WTC11 (cell line): ENCODE measurements around the gene PTEN. TPM values are rescaled to one million over a fixed set of nuclear protein-coding genes. Genes with fewer than 3 reads are reported as not detected.
"Not testable (repeated sequence)": the region's sequence is repeated elsewhere in the genome, so short reads cannot be mapped to it uniquely, and the experiment has no call there.

ENCODE experiments used
- ATAC-seq: fragments of 200-7000 bp; cut with Tn5 transposase; 2 replicates; pipeline ENCODE4 v1.10.0; 2021; ENCODE audit warnings: mild to moderate bottlenecking, moderate library complexity
- CTCF ChIA-PET: fragments of 300-600 bp; sonication (Branson Sonifier 250); formaldehyde crosslinking; loops from one replicate; lab custom pipeline; 2021; ENCODE audit warnings: antibody characterized with exemption; lab: Charles Lee
- POLR2A ChIA-PET: fragments of 350-600 bp; sonication (Branson Sonifier 250); formaldehyde crosslinking; loops from one replicate; lab custom pipeline; 2021; ENCODE audit warnings: antibody characterized with exemption; lab: Charles Lee
- DNase-seq: peaks from one replicate; pipeline ENCODE4 v3.0.0; 2021; ENCODE audit warnings: low spot score
- H3K27ac Mint-ChIP-seq: 2 replicates; pipeline ENCODE4 v1.8.0; 2021; ENCODE audit warnings: mixed read lengths
- H3K27me3 Mint-ChIP-seq: 2 replicates; pipeline ENCODE4 v1.8.0; 2021; ENCODE audit warnings: low read depth, mild to moderate bottlenecking, moderate library complexity, mixed read lengths
- H3K36me3 Mint-ChIP-seq: 2 replicates; pipeline ENCODE4 v1.8.0; 2021; ENCODE audit warnings: mixed read lengths
- H3K4me1 Mint-ChIP-seq: 2 replicates; pipeline ENCODE4 v1.8.0; 2022; ENCODE audit warnings: mixed read lengths
- H3K4me3 Mint-ChIP-seq: 2 replicates; pipeline ENCODE4 v1.8.0; 2021; ENCODE audit warnings: mild to moderate bottlenecking, moderate library complexity, mixed read lengths
- H3K9me3 Mint-ChIP-seq: 2 replicates; pipeline ENCODE4 v1.8.0; 2021; ENCODE audit warnings: mixed read lengths
- CREB1 ChIP-seq: sonication (generic); formaldehyde crosslinking; IDR thresholded peaks from 2 replicates; pipeline ENCODE4 v1.8.0; 2023; ENCODE audit warnings: mild to moderate bottlenecking, missing genetic modification reagents
- EMX1 ChIP-seq: fragments of 250-450 bp; sonication (Bioruptor Pico); IDR thresholded peaks from 2 replicates; pipeline ENCODE4 v1.8.0; 2021; ENCODE audit warnings: mild to moderate bottlenecking
- ESRRA ChIP-seq: sonication (generic); formaldehyde crosslinking; IDR thresholded peaks from 2 replicates; pipeline ENCODE4 v1.8.1; 2022; ENCODE audit warnings: mild to moderate bottlenecking, missing genetic modification reagents, borderline replicate concordance
- ETV6 ChIP-seq: sonication (generic); formaldehyde crosslinking; IDR thresholded peaks from 2 replicates; pipeline ENCODE4 v1.8.1; 2022; ENCODE audit warnings: mild to moderate bottlenecking, missing genetic modification reagents
- FOXJ3 ChIP-seq: sonication (generic); formaldehyde crosslinking; IDR thresholded peaks from 2 replicates; pipeline ENCODE4 v1.9.0; 2021; ENCODE audit warnings: missing genetic modification reagents, mild to moderate bottlenecking, borderline replicate concordance
- FOXK1 ChIP-seq: sonication (generic); formaldehyde crosslinking; IDR thresholded peaks from 2 replicates; pipeline ENCODE4 v1.8.0; 2022; ENCODE audit warnings: mild to moderate bottlenecking, moderate library complexity, missing genetic modification reagents
- NR1H2 ChIP-seq: sonication (generic); formaldehyde crosslinking; IDR thresholded peaks from 2 replicates; pipeline ENCODE4 v1.9.0; 2021; ENCODE audit warnings: mild to moderate bottlenecking, moderate library complexity, missing genetic modification reagents
- NR2C2 ChIP-seq: sonication (generic); formaldehyde crosslinking; IDR thresholded peaks from 2 replicates; pipeline ENCODE4 v1.8.0; 2022; ENCODE audit warnings: mild to moderate bottlenecking, missing genetic modification reagents
- SP1 ChIP-seq: sonication (generic); formaldehyde crosslinking; conservative IDR thresholded peaks from 2 replicates; pipeline ENCODE4 v1.8.1; 2022; ENCODE audit warnings: missing genetic modification reagents
- ZBTB21 ChIP-seq: sonication (generic); formaldehyde crosslinking; IDR thresholded peaks from 2 replicates; pipeline ENCODE4 v1.8.1; 2023; ENCODE audit warnings: mild to moderate bottlenecking, missing genetic modification reagents, borderline replicate concordance
- ZNF138 ChIP-seq: sonication (generic); formaldehyde crosslinking; conservative IDR thresholded peaks from 2 replicates; pipeline ENCODE4 v1.8.1; 2022; ENCODE audit warnings: mild to moderate bottlenecking, moderate library complexity, missing genetic modification reagents
- ZNF396 ChIP-seq: fragments of 250-450 bp; sonication (Bioruptor Pico); IDR thresholded peaks from 2 replicates; pipeline ENCODE4 v1.8.0; 2021; ENCODE audit warnings: mild to moderate bottlenecking, moderate library complexity, borderline replicate concordance
- total RNA-seq: library from RNA; stranded (reverse); gene quantifications from 3 replicates; pipeline ENCODE4 v1.2.3, GENCODE V29; 2021
- TF ChIP-seq, protein P1 (sequence below): sonication (generic); formaldehyde crosslinking; IDR thresholded peaks from 2 replicates; pipeline ENCODE4 v1.8.1; 2023; ENCODE audit warnings: mild to moderate bottlenecking, moderate library complexity, missing genetic modification reagents
- TF ChIP-seq, protein P2 (sequence below): sonication (generic); formaldehyde crosslinking; IDR thresholded peaks from 2 replicates; pipeline ENCODE4 v1.8.1; 2022; ENCODE audit warnings: mild to moderate bottlenecking, moderate library complexity, missing genetic modification reagents
- TF ChIP-seq, protein P3 (sequence below): sonication (generic); formaldehyde crosslinking; IDR thresholded peaks from 2 replicates; pipeline ENCODE4 v1.8.0; 2022; ENCODE audit warnings: mild to moderate bottlenecking, missing genetic modification reagents
- TF ChIP-seq, protein P4 (sequence below): fragments of 250-450 bp; sonication (Bioruptor Pico); IDR thresholded peaks from 2 replicates; pipeline ENCODE4 v1.8.0; 2021; ENCODE audit warnings: mild to moderate bottlenecking
- TF ChIP-seq, protein P5 (sequence below): sonication (generic); formaldehyde crosslinking; IDR thresholded peaks from 2 replicates; pipeline ENCODE4 v1.8.1; 2022; ENCODE audit warnings: low read depth, missing genetic modification reagents, borderline replicate concordance
- TF ChIP-seq, protein P6 (sequence below): fragments of 250-450 bp; sonication (Bioruptor Pico); IDR thresholded peaks from 2 replicates; pipeline ENCODE4 v2.1.2; 2022; ENCODE audit warnings: mild to moderate bottlenecking, moderate library complexity
- TF ChIP-seq, protein P7 (sequence below): sonication (generic); formaldehyde crosslinking; IDR thresholded peaks from 2 replicates; pipeline ENCODE4 v1.8.0; 2023; ENCODE audit warnings: mild to moderate bottlenecking, missing genetic modification reagents

PTEN gene
- total RNA-seq, 1 experiment from 2014 or later, result 54.2 TPM

DNA sequence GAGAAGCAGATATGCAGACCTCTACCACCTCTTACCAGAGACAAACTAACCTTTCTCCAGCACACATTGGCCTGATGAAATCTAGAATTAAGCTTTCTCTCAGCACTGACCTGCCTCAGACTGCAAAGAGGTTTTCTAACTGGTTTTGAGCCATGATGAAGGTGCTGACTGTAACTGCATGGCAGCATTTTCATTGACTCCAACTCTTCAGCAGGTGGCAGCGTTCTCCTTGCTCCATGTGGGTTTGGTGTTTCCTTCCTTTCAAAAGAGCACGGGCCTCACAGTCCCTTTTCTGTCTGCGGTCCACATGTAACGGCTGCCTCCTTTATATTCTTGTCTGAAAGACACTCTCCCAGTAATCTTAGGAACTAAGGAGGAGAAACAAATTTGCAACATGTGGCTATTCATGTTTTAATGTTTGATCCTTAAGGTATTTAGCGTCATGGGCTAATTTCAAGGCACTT lies 12.7 kb upstream of the PTEN start (continued):
- TF ChIP-seq, protein P1, sequence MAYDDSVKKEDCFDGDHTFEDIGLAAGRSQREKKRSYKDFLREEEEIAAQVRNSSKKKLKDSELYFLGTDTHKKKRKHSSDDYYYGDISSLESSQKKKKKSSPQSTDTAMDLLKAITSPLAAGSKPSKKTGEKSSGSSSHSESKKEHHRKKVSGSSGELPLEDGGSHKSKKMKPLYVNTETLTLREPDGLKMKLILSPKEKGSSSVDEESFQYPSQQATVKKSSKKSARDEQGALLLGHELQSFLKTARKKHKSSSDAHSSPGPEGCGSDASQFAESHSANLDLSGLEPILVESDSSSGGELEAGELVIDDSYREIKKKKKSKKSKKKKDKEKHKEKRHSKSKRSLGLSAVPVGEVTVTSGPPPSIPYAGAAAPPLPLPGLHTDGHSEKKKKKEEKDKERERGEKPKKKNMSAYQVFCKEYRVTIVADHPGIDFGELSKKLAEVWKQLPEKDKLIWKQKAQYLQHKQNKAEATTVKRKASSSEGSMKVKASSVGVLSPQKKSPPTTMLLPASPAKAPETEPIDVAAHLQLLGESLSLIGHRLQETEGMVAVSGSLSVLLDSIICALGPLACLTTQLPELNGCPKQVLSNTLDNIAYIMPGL (CRISPR knock-in tag), result no peak
- TF ChIP-seq ZNF396 (CRISPR knock-in tag) (no peak), NR2C2 (CRISPR knock-in tag) (no peak), EMX1 (CRISPR knock-in tag) (no peak), FOXK1 (CRISPR knock-in tag) (no peak), NR1H2 (CRISPR knock-in tag) (no peak), FOXJ3 (CRISPR knock-in tag) (no peak), ETV6 (CRISPR knock-in tag) (no peak), ZBTB21 (CRISPR knock-in tag) (no peak)
- TF ChIP-seq, protein P2, sequence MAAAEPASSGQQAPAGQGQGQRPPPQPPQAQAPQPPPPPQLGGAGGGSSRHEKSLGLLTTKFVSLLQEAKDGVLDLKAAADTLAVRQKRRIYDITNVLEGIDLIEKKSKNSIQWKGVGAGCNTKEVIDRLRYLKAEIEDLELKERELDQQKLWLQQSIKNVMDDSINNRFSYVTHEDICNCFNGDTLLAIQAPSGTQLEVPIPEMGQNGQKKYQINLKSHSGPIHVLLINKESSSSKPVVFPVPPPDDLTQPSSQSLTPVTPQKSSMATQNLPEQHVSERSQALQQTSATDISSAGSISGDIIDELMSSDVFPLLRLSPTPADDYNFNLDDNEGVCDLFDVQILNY (CRISPR knock-in tag), result no peak
- TF ChIP-seq, protein P3, sequence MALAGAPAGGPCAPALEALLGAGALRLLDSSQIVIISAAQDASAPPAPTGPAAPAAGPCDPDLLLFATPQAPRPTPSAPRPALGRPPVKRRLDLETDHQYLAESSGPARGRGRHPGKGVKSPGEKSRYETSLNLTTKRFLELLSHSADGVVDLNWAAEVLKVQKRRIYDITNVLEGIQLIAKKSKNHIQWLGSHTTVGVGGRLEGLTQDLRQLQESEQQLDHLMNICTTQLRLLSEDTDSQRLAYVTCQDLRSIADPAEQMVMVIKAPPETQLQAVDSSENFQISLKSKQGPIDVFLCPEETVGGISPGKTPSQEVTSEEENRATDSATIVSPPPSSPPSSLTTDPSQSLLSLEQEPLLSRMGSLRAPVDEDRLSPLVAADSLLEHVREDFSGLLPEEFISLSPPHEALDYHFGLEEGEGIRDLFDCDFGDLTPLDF, result no peak
- TF ChIP-seq, protein P4, sequence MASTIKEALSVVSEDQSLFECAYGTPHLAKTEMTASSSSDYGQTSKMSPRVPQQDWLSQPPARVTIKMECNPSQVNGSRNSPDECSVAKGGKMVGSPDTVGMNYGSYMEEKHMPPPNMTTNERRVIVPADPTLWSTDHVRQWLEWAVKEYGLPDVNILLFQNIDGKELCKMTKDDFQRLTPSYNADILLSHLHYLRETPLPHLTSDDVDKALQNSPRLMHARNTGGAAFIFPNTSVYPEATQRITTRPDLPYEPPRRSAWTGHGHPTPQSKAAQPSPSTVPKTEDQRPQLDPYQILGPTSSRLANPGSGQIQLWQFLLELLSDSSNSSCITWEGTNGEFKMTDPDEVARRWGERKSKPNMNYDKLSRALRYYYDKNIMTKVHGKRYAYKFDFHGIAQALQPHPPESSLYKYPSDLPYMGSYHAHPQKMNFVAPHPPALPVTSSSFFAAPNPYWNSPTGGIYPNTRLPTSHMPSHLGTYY (CRISPR knock-in tag), result no peak

DNA sequence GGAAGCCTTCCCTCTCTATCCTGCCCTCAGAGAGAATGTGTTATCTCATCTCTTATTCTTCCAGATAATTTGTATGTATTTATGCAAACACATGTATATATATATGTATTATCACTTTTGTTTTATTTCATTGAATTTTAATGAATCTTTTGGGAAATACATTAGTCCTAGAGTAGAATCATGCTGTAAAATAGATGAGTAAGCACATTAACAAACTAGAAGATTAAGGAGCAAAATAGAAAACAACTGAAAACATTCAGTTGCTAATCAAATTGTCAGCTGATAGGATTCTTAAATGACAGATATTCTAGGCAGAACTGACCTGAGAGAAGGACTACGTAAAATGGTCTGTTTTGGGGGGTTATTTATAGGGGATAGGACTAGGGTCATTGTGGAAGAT lies 11.3 kb upstream of the PTEN start:
- H3K4me1 Mint-ChIP-seq, result peaks cover 13% of the 10 kb centered on the region
- POLR2A ChIA-PET, result no interaction called here
- H3K36me3 Mint-ChIP-seq, result no peaks in the 10 kb centered on the region
- 0 out of 2 replicates have a peak, but pooled peaks cover 5% of the 10 kb centered on the region for H3K9me3 Mint-ChIP-seq
- DNase-seq (no peak), ATAC-seq (no peak)
- TF ChIP-seq ZNF138 (CRISPR knock-in tag) (no peak), SP1 (CRISPR knock-in tag) (no peak), ESRRA (CRISPR knock-in tag) (no peak), CREB1 (CRISPR knock-in tag) (no peak)
- TF ChIP-seq, protein P5, sequence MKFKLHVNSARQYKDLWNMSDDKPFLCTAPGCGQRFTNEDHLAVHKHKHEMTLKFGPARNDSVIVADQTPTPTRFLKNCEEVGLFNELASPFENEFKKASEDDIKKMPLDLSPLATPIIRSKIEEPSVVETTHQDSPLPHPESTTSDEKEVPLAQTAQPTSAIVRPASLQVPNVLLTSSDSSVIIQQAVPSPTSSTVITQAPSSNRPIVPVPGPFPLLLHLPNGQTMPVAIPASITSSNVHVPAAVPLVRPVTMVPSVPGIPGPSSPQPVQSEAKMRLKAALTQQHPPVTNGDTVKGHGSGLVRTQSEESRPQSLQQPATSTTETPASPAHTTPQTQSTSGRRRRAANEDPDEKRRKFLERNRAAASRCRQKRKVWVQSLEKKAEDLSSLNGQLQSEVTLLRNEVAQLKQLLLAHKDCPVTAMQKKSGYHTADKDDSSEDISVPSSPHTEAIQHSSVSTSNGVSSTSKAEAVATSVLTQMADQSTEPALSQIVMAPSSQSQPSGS (CRISPR knock-in tag), result no peak
- TF ChIP-seq, protein P6, sequence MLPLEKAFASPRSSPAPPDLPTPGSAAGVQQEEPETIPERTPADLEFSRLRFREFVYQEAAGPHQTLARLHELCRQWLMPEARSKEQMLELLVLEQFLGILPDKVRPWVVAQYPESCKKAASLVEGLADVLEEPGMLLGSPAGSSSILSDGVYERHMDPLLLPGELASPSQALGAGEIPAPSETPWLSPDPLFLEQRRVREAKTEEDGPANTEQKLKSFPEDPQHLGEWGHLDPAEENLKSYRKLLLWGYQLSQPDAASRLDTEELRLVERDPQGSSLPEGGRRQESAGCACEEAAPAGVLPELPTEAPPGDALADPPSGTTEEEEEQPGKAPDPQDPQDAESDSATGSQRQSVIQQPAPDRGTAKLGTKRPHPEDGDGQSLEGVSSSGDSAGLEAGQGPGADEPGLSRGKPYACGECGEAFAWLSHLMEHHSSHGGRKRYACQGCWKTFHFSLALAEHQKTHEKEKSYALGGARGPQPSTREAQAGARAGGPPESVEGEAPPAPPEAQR (CRISPR knock-in tag), result no peak
- TF ChIP-seq, protein P7, sequence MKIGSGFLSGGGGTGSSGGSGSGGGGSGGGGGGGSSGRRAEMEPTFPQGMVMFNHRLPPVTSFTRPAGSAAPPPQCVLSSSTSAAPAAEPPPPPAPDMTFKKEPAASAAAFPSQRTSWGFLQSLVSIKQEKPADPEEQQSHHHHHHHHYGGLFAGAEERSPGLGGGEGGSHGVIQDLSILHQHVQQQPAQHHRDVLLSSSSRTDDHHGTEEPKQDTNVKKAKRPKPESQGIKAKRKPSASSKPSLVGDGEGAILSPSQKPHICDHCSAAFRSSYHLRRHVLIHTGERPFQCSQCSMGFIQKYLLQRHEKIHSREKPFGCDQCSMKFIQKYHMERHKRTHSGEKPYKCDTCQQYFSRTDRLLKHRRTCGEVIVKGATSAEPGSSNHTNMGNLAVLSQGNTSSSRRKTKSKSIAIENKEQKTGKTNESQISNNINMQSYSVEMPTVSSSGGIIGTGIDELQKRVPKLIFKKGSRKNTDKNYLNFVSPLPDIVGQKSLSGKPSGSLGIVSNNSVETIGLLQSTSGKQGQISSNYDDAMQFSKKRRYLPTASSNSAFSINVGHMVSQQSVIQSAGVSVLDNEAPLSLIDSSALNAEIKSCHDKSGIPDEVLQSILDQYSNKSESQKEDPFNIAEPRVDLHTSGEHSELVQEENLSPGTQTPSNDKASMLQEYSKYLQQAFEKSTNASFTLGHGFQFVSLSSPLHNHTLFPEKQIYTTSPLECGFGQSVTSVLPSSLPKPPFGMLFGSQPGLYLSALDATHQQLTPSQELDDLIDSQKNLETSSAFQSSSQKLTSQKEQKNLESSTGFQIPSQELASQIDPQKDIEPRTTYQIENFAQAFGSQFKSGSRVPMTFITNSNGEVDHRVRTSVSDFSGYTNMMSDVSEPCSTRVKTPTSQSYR (CRISPR knock-in tag), result no peak
- H3K4me3 Mint-ChIP-seq, result no peak overlapping the region
- no peak overlapping the region for H3K27ac Mint-ChIP-seq
- CTCF ChIA-PET, result no interaction called here
- no peaks in the 10 kb centered on the region for H3K27me3 Mint-ChIP-seq

DNA sequence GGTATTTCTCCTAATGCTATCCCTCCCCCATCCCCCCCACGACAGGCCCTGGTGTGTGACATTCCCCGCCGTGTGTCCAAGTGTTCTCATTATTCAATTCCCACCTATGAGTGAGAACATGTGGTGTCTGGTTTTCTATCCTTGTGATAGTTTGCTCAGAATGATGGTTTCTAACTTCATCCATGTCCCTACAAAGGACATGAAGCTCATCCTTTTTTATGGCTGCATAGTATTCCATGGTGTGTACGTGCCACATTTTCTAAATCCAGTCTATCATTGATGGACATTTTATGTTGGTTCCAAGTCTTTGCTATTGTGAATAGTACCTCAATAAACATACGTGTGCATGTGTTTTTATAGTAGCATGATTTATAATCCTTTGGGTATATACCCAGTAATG lies 8.2 kb upstream of the PTEN start:
- H3K27ac Mint-ChIP-seq, ATAC-seq, H3K4me3 Mint-ChIP-seq, POLR2A ChIA-PET, CTCF ChIA-PET, H3K27me3 Mint-ChIP-seq, DNase-seq, H3K9me3 Mint-ChIP-seq, H3K36me3 Mint-ChIP-seq: not testable (repeated sequence)
- H3K4me1 Mint-ChIP-seq, result peaks cover 11% of the 10 kb centered on the region

DNA sequence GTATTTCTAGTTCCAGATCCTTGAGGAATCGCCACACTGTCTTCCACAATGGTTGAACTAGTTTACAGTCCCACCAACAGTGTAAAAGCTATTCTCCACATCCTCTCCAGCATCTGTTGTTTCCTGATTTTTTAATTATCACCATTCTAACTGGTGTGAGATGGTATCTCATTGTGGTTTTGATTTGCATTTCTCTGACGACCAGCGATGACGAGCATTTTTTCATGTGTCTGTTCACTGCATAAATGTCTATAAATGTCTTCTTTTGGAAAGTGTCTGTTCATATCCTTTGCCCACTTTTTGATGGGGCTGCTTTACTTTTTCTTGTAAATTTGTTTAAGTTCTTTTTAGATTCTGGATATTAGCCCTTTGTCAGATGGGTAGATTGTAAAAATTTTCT lies 7.8 kb upstream of the PTEN start:
- H3K4me1 Mint-ChIP-seq, result peaks cover 11% of the 10 kb centered on the region
- CTCF ChIA-PET, H3K36me3 Mint-ChIP-seq: not testable (repeated sequence)

More for the DNA sequence above, 7.8 kb upstream of the PTEN start:
- DNase-seq, POLR2A ChIA-PET, H3K27ac Mint-ChIP-seq, H3K9me3 Mint-ChIP-seq, H3K27me3 Mint-ChIP-seq, H3K4me3 Mint-ChIP-seq, ATAC-seq: not testable (repeated sequence)
